H1 (cell line): ENCODE results near the gene SMARCE1. TPM values are rescaled to one million over a fixed set of nuclear protein-coding genes. Genes with fewer than 3 reads are reported as not detected.

Experiments used
- CEBPB ChIP-seq: IDR thresholded peaks from 2 replicates; pipeline ENCODE4 v1.6.1; 2012; ENCODE audit warnings: low read depth, low read length
- CHD1 ChIP-seq: IDR thresholded peaks from 2 replicates; pipeline ENCODE4 v1.6.1; 2012; ENCODE audit warnings: low read depth, low read length, improper control_type of control experiment
- CHD2 ChIP-seq: IDR thresholded peaks from 2 replicates; pipeline ENCODE4 v1.6.1; 2012; ENCODE audit warnings: low read length, improper control_type of control experiment
- KDM5A ChIP-seq: fragments of 200-600 bp; IDR thresholded peaks from 2 replicates; pipeline ENCODE4 v1.7.1; 2012; ENCODE audit warnings: mild to moderate bottlenecking, low read length, inconsistent platforms, mixed read lengths
- PHF8 ChIP-seq: fragments of 200-600 bp; sonication (generic); conservative IDR thresholded peaks from 2 replicates; pipeline ENCODE4 v1.7.1; 2012; ENCODE audit warnings: low read depth, mild to moderate bottlenecking, inconsistent platforms, low read length, moderate library complexity
- RNF2 ChIP-seq: fragments of 200-900, 300-1000 bp; sonication (generic); IDR thresholded peaks from 2 replicates; pipeline ENCODE4 v1.7.1; 2016; ENCODE audit warnings: borderline replicate concordance, low read depth, mild to moderate bottlenecking, antibody characterized with exemption, low read length; ENCODE audit not compliant: poor library complexity, severe bottlenecking; ENCODE audit errors: missing control alignments
- SIN3A ChIP-seq, 2 experiments: IDR thresholded peaks in 1 of 2; conservative IDR thresholded peaks in 1 of 2; 2 replicates each; pipeline ENCODE4 v1.6.1; 2011 to 2012; ENCODE audit warnings: low read length in 2 of 2, improper control_type of control experiment in 1 of 2, low read depth in 1 of 2, mild to moderate bottlenecking in 1 of 2
- SIX5 ChIP-seq: IDR thresholded peaks from 2 replicates; pipeline ENCODE4 v1.6.1; 2011; ENCODE audit warnings: mild to moderate bottlenecking, low read depth, low read length
- TAF7 ChIP-seq: optimal IDR thresholded peaks from 2 replicates; pipeline ENCODE3; 2011; ENCODE audit warnings: low read depth, mild to moderate bottlenecking, inconsistent platforms, low read length, moderate library complexity, borderline replicate concordance
- polyA plus RNA-seq, 7 experiments: library from polyadenylated mRNA; depleted of rRNA in 3 of 7; stranded (reverse) in 5 of 7; unstranded in 2 of 7; fragments of >200 nt in 5 of 7; fragments of 200-250 nt in 2 of 7; gene quantifications; 1 replicate in 5 of 7; 2 replicates in 1 of 7; 4 replicates in 1 of 7; pipeline versions ENCODE4 v1.2.1 to v1.2.3, GENCODE V29; 2011 to 2013; ENCODE audit warnings: missing spikeins in 2 of 7, mixed read lengths in 2 of 7
- total RNA-seq: library from RNA; stranded (reverse); fragmentation: NEBNext Ultra II Directional; extraction: Animal tissue kit (Norgen Biotek cat#: 25700); gene quantifications from 2 replicates; pipeline ENCODE4 v1.2.1, GENCODE V29; 2021

The SMARCE1 gene
- total and polyA plus RNA-seq, 2 of the 8 experiments (the other 6 are each of a cell fraction or from before 2014, with no cell fraction given): 30.7 to 131 TPM

DNA sequence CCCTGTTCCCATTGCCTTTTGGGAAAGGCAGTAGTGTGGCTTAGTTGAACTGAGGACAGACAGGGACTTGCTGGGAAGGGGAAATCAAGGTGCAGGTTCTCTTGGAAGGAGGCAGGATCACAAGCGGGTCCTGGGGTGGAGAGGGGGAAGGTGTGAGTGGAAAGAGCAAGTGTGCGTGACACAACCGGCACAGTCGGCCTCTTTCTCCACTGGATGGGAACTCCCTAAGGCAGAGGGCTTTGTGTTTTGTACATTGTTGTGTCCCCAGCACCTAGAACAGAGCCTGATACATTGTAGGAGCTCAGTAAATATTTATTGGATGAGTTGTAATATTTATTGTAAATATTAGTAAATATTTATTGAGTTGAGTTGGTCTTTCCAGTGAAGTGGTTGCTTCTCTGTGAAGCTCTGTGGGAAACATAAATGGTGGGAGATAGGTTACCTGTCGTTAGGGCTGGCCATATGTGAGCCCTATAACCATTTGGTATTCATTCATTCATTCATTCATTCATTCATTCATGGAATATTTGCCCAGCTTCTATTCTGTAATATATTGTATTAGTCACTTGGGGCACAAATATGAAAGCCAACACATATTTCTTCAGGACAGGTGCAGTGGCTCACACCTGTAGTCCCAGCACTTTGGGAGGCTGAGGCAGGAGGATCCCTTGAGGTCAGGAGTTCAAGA, 34.0 kb downstream of the SMARCE1 start (continued):
- TF ChIP-seq RNF2 (no peak), TAF7 (no peak), PHF8 (no peak), CHD2 (no peak), SIN3A (conservative IDR thresholded peaks at IDR 0.05 in 1 of 2, IDR thresholded peaks at IDR 0.05 in 1 of 2; ENCODE audit: low read depth in 1 of 2, low read length in 2 of 2) (no peak), KDM5A (no peak), CEBPB (no peak), CHD1 (no peak), SIX5 (no peak)
- TF ChIP-seq, all 59 proteins: peak for 0
